ENCODE results near the gene EFL1.
"Not testable (repeated sequence)": the region's sequence is repeated elsewhere in the genome, so short reads cannot be mapped to it uniquely, and the experiment has no call there.

- TF ChIP-seq CTCF (IDR thresholded peaks at IDR 0.05; ENCODE audit: poor library complexity, severe bottlenecking); RAD21 (conservative IDR thresholded peaks at IDR 0.05); TAF1 (IDR thresholded peaks at IDR 0.05; ENCODE audit: low read depth); REST (IDR thresholded peaks at IDR 0.05; ENCODE audit: borderline replicate concordance): not testable (repeated sequence)
These were observed 25.7 kb upstream of the EFL1 start for GRCh38 chr15:82288202-82288601.
